Measurements from ENCODE around the gene MYADML2. TPM values are rescaled to one million over a fixed set of nuclear protein-coding genes. Genes with fewer than 3 reads are reported as not detected.

The MYADML2 gene
- total RNA-seq, 2 donors from 2014 or later = not detected

- Mint-ChIP-seq H3K4me1 (no peaks in the 10 kb centered on the region), H3K27me3 (ENCODE audit: insufficient read depth) (peaks cover 8% of the 10 kb centered on the region), H3K9me3 (no peaks in the 10 kb centered on the region), H3K4me3 (no peak overlapping the region), H3K27ac (no peak overlapping the region), H3K36me3 (ENCODE audit: low read depth) (peaks cover 35% of the 10 kb centered on the region)
- WGBS, 2 experiments (ENCODE audit: insufficient coverage in 1 of 2, insufficient read length in 1 of 2) = 94 to 95% methylated on average over 6 to 8 of the region's 9 CpGs
- no peak overlapping the region for H3K4me3 ChIP-seq (ENCODE audit: low read length)
- H3K9ac ChIP-seq (ENCODE audit: extremely low read depth, low read length, poor library complexity, severe bottlenecking) = no peak overlapping the region
- H3K4me1 ChIP-seq (ENCODE audit: control insufficient read depth, insufficient read depth, low read length) = no peaks in the 10 kb centered on the region
- peaks cover 34% of the 10 kb centered on the region for H3K36me3 ChIP-seq (ENCODE audit: control insufficient read depth, insufficient read depth, low read length)
- peaks cover 5% of the 10 kb centered on the region for H3K27me3 ChIP-seq (ENCODE audit: control insufficient read depth, insufficient read depth, low read length, poor library complexity, severe bottlenecking)
- H3K27ac ChIP-seq (ENCODE audit: low read depth, low read length) = no peak overlapping the region
- no peak for TF ChIP-seq CTCF (conservative IDR thresholded peaks at IDR 0.05)
- DNase-seq = no peak
- H3K9me3 ChIP-seq (ENCODE audit: control insufficient read depth, low read length) = no peaks in the 10 kb centered on the region
Measured at GRCh38 chr17:81980707-81981343, 33.8 kb upstream of the MYADML2 start.

- no peak overlapping the region for H3K27ac Mint-ChIP-seq
- Histone ChIP-seq H3K27me3 (ENCODE audit: control insufficient read depth, insufficient read depth, low read length, poor library complexity, severe bottlenecking) (peaks cover 6% of the 10 kb centered on the region), H3K9ac (ENCODE audit: extremely low read depth, low read length, poor library complexity, severe bottlenecking) (no peak overlapping the region), H3K9me3 (ENCODE audit: control insufficient read depth, low read length) (no peaks in the 10 kb centered on the region), H3K4me1 (ENCODE audit: control insufficient read depth, insufficient read depth, low read length) (no peaks in the 10 kb centered on the region), H3K4me3 (ENCODE audit: low read length) (no peak overlapping the region), H3K36me3 (ENCODE audit: control insufficient read depth, insufficient read depth, low read length) (peaks cover 26% of the 10 kb centered on the region), H3K27ac (ENCODE audit: low read depth, low read length) (no peak overlapping the region)
- H3K4me1 Mint-ChIP-seq = no peaks in the 10 kb centered on the region
- H3K4me3 Mint-ChIP-seq = no peak overlapping the region
- peaks cover 13% of the 10 kb centered on the region for H3K27me3 Mint-ChIP-seq (ENCODE audit: insufficient read depth)
- peaks cover under 1% of the 10 kb centered on the region for H3K9me3 Mint-ChIP-seq
- peaks cover 28% of the 10 kb centered on the region for H3K36me3 Mint-ChIP-seq (ENCODE audit: low read depth)
- DNase-seq = no peak
- 92 to 100% methylated on average over 3 to 4 of the region's 4 CpGs for WGBS, 2 experiments (ENCODE audit: insufficient coverage in 1 of 2, insufficient read length in 1 of 2)
- TF ChIP-seq CTCF (conservative IDR thresholded peaks at IDR 0.05) = no peak
Measured at GRCh38 chr17:81980122-81980521, 33.1 kb upstream of the MYADML2 start.

- no peak for TF ChIP-seq CTCF (conservative IDR thresholded peaks at IDR 0.05)
- 94 to 96% methylated on average over 20 to 27 of the region's 27 CpGs for WGBS, 2 experiments (ENCODE audit: insufficient coverage in 1 of 2, insufficient read length in 1 of 2)
- H3K27ac Mint-ChIP-seq = peak overlapping the region; percentile 77
- no peak for DNase-seq
- Histone ChIP-seq H3K27ac (ENCODE audit: low read depth, low read length) (no peak overlapping the region), H3K4me3 (ENCODE audit: low read length) (peak overlapping the region; percentile 82), H3K36me3 (ENCODE audit: control insufficient read depth, insufficient read depth, low read length) (peaks cover 15% of the 10 kb centered on the region), H3K9ac (ENCODE audit: extremely low read depth, low read length, poor library complexity, severe bottlenecking) (peak overlapping the region; percentile 92), H3K27me3 (ENCODE audit: control insufficient read depth, insufficient read depth, low read length, poor library complexity, severe bottlenecking) (peaks cover 6% of the 10 kb centered on the region), H3K4me1 (ENCODE audit: control insufficient read depth, insufficient read depth, low read length) (no peaks in the 10 kb centered on the region), H3K9me3 (ENCODE audit: control insufficient read depth, low read length) (no peaks in the 10 kb centered on the region)
- H3K4me3 Mint-ChIP-seq = peak overlapping the region; percentile 70
- peaks cover 24% of the 10 kb centered on the region for H3K27me3 Mint-ChIP-seq (ENCODE audit: insufficient read depth)
- peaks cover 10% of the 10 kb centered on the region for H3K9me3 Mint-ChIP-seq
- H3K36me3 Mint-ChIP-seq (ENCODE audit: low read depth) = peaks cover 20% of the 10 kb centered on the region
- H3K4me1 Mint-ChIP-seq = no peaks in the 10 kb centered on the region
Measured at GRCh38 chr17:81978524-81979298, 31.7 kb upstream of the MYADML2 start.
